DMS153 (cell line): ENCODE measurements around the gene FGFR2.

Experiments used
- DNase-seq: peaks from one replicate; lab custom pipeline; 2025; lab: John Stamatoyannopoulos, UW

FGFR2 gene

GRCh38 chr10:121598263-121599249, at the start of gene FGFR2:
FGFR2 (minus strand) TSS chr10:121598444; CDS start chr10:121593817, 4,627 bp downstream.
- DNase-seq: peak; percentile 52

GRCh38 chr10:121647401-121647800, 49.2 kb upstream of the FGFR2 start:
- DNase-seq: no peak

- DNase-seq: no peak
Observed at GRCh38 chr10:121645696-121646095, 47.5 kb upstream of the FGFR2 start.

- no peak for DNase-seq
Observed at GRCh38 chr10:121644501-121644900, 46.3 kb upstream of the FGFR2 start.

GRCh38 chr10:121640266-121640665, 42.0 kb upstream of the FGFR2 start:
- DNase-seq: no peak

- DNase-seq: no peak
Observed at GRCh38 chr10:121639416-121639815, 41.2 kb upstream of the FGFR2 start.

GRCh38 chr10:121637437-121637836, 39.2 kb upstream of the FGFR2 start:
- DNase-seq: no peak

GRCh38 chr10:121633056-121633455, 34.8 kb upstream of the FGFR2 start:
- DNase-seq: no peak

GRCh38 chr10:121631365-121632029, 33.3 kb upstream of the FGFR2 start:
- no peak for DNase-seq

- DNase-seq: no peak
Observed at GRCh38 chr10:121628859-121629258, 30.6 kb upstream of the FGFR2 start.

GRCh38 chr10:121627876-121628581, 29.8 kb upstream of the FGFR2 start:
- no peak for DNase-seq

- no peak for DNase-seq
Observed at GRCh38 chr10:121624836-121625486, 26.7 kb upstream of the FGFR2 start.

- DNase-seq: no peak
Observed at GRCh38 chr10:121618906-121619305, 20.7 kb upstream of the FGFR2 start.

- DNase-seq: no peak
Observed at GRCh38 chr10:121617176-121617575, 18.9 kb upstream of the FGFR2 start.

- no peak for DNase-seq
Observed at GRCh38 chr10:121616291-121616690, 18.0 kb upstream of the FGFR2 start.

GRCh38 chr10:121615836-121616235, 17.6 kb upstream of the FGFR2 start:
- DNase-seq: no peak

- no peak for DNase-seq
Observed at GRCh38 chr10:121615435-121615793, 17.2 kb upstream of the FGFR2 start.

GRCh38 chr10:121614613-121615434, 16.6 kb upstream of the FGFR2 start:
- DNase-seq: no peak

GRCh38 chr10:121613456-121613855, 15.2 kb upstream of the FGFR2 start:
- DNase-seq: no peak

GRCh38 chr10:121611393-121612159, 13.3 kb upstream of the FGFR2 start:
- DNase-seq: no peak
